HepG2 (cell line): ENCODE measurements around the gene ITPR1. TPM values are rescaled to one million over a fixed set of nuclear protein-coding genes. Genes with fewer than 3 reads are reported as not detected.

Experiments used
- ATAC-seq: fragments of 200-7000 bp; cut with Tn5 transposase; 3 replicates; pipeline ENCODE4 v1.9.1; 2020; ENCODE audit warnings: mild to moderate bottlenecking, moderate library complexity
- BruUV-seq: library from RNA; stranded (reverse); fragments of 400-500 nt; replicated peaks from 2 replicates; lab custom pipeline; 2021; lab: Mats Ljungman, UMichigan
- CTCF ChIA-PET: fragments of 300-600 bp; formaldehyde crosslinking; extraction: SDS; loops from one replicate; lab custom pipeline; 2021; ENCODE audit warnings: low total read pairs, inconsistent platforms, low intra/inter-chr PET ratio; lab: Yijun Ruan, JAX
- POLR2A ChIA-PET: fragments of 350-600 bp; sonication (Branson Sonifier 250); formaldehyde crosslinking; loops from one replicate; lab custom pipeline; 2020; ENCODE audit warnings: antibody characterized with exemption, inconsistent platforms; lab: Yijun Ruan, JAX
- DNase-seq: peaks from one replicate; pipeline ENCODE4 v3.0.0-alpha.2; 2015; ENCODE audit warnings: low spot score
- FAIRE-seq: peaks from 3 replicates; lab custom pipeline; 2011; peaks lifted over from hg19 to GRCh38; lab: Jason Lieb, UNC
- H2AFZ ChIP-seq: one replicate; pipeline ENCODE4 v1.6.1; 2011; ENCODE audit warnings: low read length, inconsistent platforms
- H3K27ac ChIP-seq: fragments of 300-600 bp; 3 replicates; pipeline ENCODE4 v1.8.0; 2011; ENCODE audit warnings: mixed run types, mild to moderate bottlenecking, mixed read lengths, low read length, inconsistent platforms; ENCODE audit not compliant: insufficient read depth; ENCODE audit errors: extremely low read length
- H3K27me3 ChIP-seq, 2 experiments: fragments of 200-600 bp in 1 of 2; 2 replicates in 1 of 2; 3 replicates in 1 of 2; pipeline versions ENCODE4 v1.6.0 to v1.8.0; 2011; ENCODE audit warnings: low read length in 2 of 2, mild to moderate bottlenecking in 2 of 2, moderate library complexity in 2 of 2, inconsistent platforms in 1 of 2; ENCODE audit not compliant: insufficient read depth in 2 of 2, control insufficient read depth in 1 of 2
- H3K36me3 ChIP-seq, 2 experiments: fragments of 200-600 bp in 1 of 2; replicated peaks in 1 of 2; 2 replicates in 1 of 2; 3 replicates in 1 of 2; pipeline versions ENCODE4 v1.5.1 to v1.8.0; 2011; ENCODE audit warnings: low read length in 2 of 2, inconsistent platforms in 1 of 2; ENCODE audit not compliant: insufficient read depth in 2 of 2, control insufficient read depth in 1 of 2
- H3K4me1 ChIP-seq: 2 replicates; pipeline ENCODE4 v1.5.1; 2012; ENCODE audit warnings: low read length, inconsistent platforms; ENCODE audit not compliant: insufficient read depth
- H3K4me2 ChIP-seq: 2 replicates; pipeline ENCODE4 v1.6.0; 2011; ENCODE audit warnings: low read depth, low read length, inconsistent platforms
- H3K4me3 ChIP-seq, 3 experiments: fragments of 200-600 bp in 1 of 3; sonication (generic), shearing (Covaris generic) in 1 of 3; replicated peaks in 1 of 3; 2 replicates each; pipeline ENCODE4 v1.5.1; 2011 to 2016; ENCODE audit warnings: low read length in 3 of 3, inconsistent platforms in 2 of 3, low read depth in 2 of 3, mild to moderate bottlenecking in 2 of 3, control low read depth in 1 of 3, mixed read lengths in 1 of 3; ENCODE audit not compliant: insufficient read depth in 1 of 3
- H3K79me2 ChIP-seq: one replicate; pipeline ENCODE4 v1.6.1; 2011; ENCODE audit warnings: low read length, inconsistent platforms; ENCODE audit not compliant: insufficient read depth
- H3K9ac ChIP-seq: 2 replicates; pipeline ENCODE4 v1.6.0; 2011; ENCODE audit warnings: mild to moderate bottlenecking, low read depth, low read length, inconsistent platforms; ENCODE audit not compliant: insufficient read depth
- H3K9me3 ChIP-seq: 2 replicates; pipeline ENCODE4 v1.5.1; 2012; ENCODE audit warnings: mild to moderate bottlenecking, low read length
- H4K20me1 ChIP-seq: 2 replicates; pipeline ENCODE4 v1.6.0; 2011; ENCODE audit warnings: inconsistent platforms, mild to moderate bottlenecking, low read length, moderate library complexity; ENCODE audit not compliant: insufficient read depth
- ARNT ChIP-seq: fragments of 450-650 bp; IDR thresholded peaks from 2 replicates; pipeline ENCODE4 v1.6.1; 2017
- CREB1 ChIP-seq, 2 experiments: fragments of 450-650 bp in 1 of 2; IDR thresholded peaks; 2 replicates each; pipeline ENCODE4 v1.6.1; 2016 to 2017; ENCODE audit warnings: control low read depth in 1 of 2, mild to moderate bottlenecking in 1 of 2, missing compliant biosample characterization in 1 of 2, missing genetic modification characterization in 1 of 2
- DPF2 ChIP-seq: sonication (generic); formaldehyde crosslinking; IDR thresholded peaks from 2 replicates; pipeline ENCODE4 v1.4.0; 2020; ENCODE audit warnings: mild to moderate bottlenecking, low read depth, missing genetic modification reagents, borderline replicate concordance
- KLF15 ChIP-seq: sonication (generic); formaldehyde crosslinking; IDR thresholded peaks from 2 replicates; pipeline ENCODE4 v1.8.1; 2023; ENCODE audit warnings: borderline replicate concordance, mild to moderate bottlenecking, inconsistent platforms, missing genetic modification reagents, mixed read lengths
- KLF16 ChIP-seq, 2 experiments: sonication (generic) in 1 of 2; formaldehyde crosslinking in 1 of 2; IDR thresholded peaks; 2 replicates each; pipeline versions ENCODE4 v1.6.1 to v1.8.0; 2016 to 2023; ENCODE audit warnings: missing genetic modification reagents in 2 of 2, missing compliant biosample characterization in 1 of 2
- MIER3 ChIP-seq: IDR thresholded peaks from 2 replicates; pipeline ENCODE4 v1.6.1; 2016; ENCODE audit warnings: missing compliant biosample characterization, borderline replicate concordance
- NFIC ChIP-seq: IDR thresholded peaks from 2 replicates; pipeline ENCODE4 v1.6.1; 2012; ENCODE audit warnings: mild to moderate bottlenecking, low read length, inconsistent platforms
- SALL2 ChIP-seq: sonication (generic); formaldehyde crosslinking; IDR thresholded peaks from 2 replicates; pipeline ENCODE4 v1.8.1; 2023; ENCODE audit warnings: mild to moderate bottlenecking, missing genetic modification reagents, inconsistent platforms
- SNAPC2 ChIP-seq: sonication (generic); formaldehyde crosslinking; IDR thresholded peaks from 2 replicates; pipeline ENCODE4 v1.8.1; 2022; ENCODE audit warnings: mild to moderate bottlenecking, missing genetic modification reagents
- ZBTB7A ChIP-seq: sonication (generic); formaldehyde crosslinking; IDR thresholded peaks from 2 replicates; pipeline ENCODE4 v1.8.0; 2022; ENCODE audit warnings: mild to moderate bottlenecking, missing genetic modification reagents
- ZFP41 ChIP-seq: sonication (generic); formaldehyde crosslinking; IDR thresholded peaks from 2 replicates; pipeline ENCODE4 v1.4.0; 2020; ENCODE audit warnings: mild to moderate bottlenecking, missing genetic modification reagents, borderline replicate concordance
- ZNF331 ChIP-seq: sonication (generic); formaldehyde crosslinking; IDR thresholded peaks from 2 replicates; pipeline ENCODE4 v1.4.0; 2020; ENCODE audit warnings: missing genetic modification reagents
- ZNF431 ChIP-seq: sonication (generic); formaldehyde crosslinking; IDR thresholded peaks from 2 replicates; pipeline ENCODE4 v1.9.0; 2022; ENCODE audit warnings: missing genetic modification reagents, low read depth, mild to moderate bottlenecking, borderline replicate concordance
- ZNF75D ChIP-seq: sonication (generic); formaldehyde crosslinking; IDR thresholded peaks from 2 replicates; pipeline ENCODE4 v1.8.1; 2023; ENCODE audit warnings: missing genetic modification reagents, mild to moderate bottlenecking, borderline replicate concordance
- WGBS: methylation state at CpG from one replicate; pipeline ENCODE4 v1.1.6; 2017; ENCODE audit warnings: low lambda C conversion rate; 5-methylcytosine and 5-hydroxymethylcytosine counted together
- in situ Hi-C: cut with HindIII; loops from 2 replicates; pipeline ENCODE4 v1.10.0; 2017; ENCODE audit warnings: low pct_unique_long_range_greater_than_20kb; ENCODE audit not compliant: extremely low pct_ligation_motif_present
- intact Hi-C: fragments of 100-400 bp; cut with micrococcal nuclease; formaldehyde crosslinking; loops from one replicate; pipeline ENCODE4 v1.10.0; 2022; ENCODE audit not compliant: unreplicated experiment
- polyA plus RNA-seq, 8 experiments: library from polyadenylated mRNA; depleted of rRNA in 3 of 8; stranded (reverse) in 7 of 8; unstranded in 1 of 8; fragments of >200 nt; fragmentation: Illumina TruSeq in 4 of 8; extraction: Trizol in 4 of 8; gene quantifications; 2 replicates each; pipeline versions ENCODE4 v1.2.1 to v1.2.3, GENCODE V29; 2011 to 2016; ENCODE audit warnings: low read depth in 4 of 8, missing spikeins in 1 of 8, mixed read lengths in 1 of 8; ENCODE audit not compliant: insufficient read depth in 1 of 8
- total RNA-seq, 5 experiments: library from RNA; depleted of rRNA; stranded (reverse); fragments of >200 nt; fragmentation: Illumina TruSeq; extraction: Trizol; gene quantifications; 2 replicates each; pipeline ENCODE4 v1.2.3, GENCODE V29; 2016; ENCODE audit warnings: low read depth in 1 of 5
- TF ChIP-seq, protein P1 (sequence below): sonication (generic); formaldehyde crosslinking; conservative IDR thresholded peaks from 2 replicates; pipeline ENCODE4 v1.4.0; 2020; ENCODE audit warnings: mild to moderate bottlenecking, missing genetic modification reagents, moderate library complexity
- TF ChIP-seq, protein P2 (sequence below): sonication (generic); formaldehyde crosslinking; IDR thresholded peaks from 2 replicates; pipeline ENCODE4 v1.4.0; 2020; ENCODE audit warnings: mild to moderate bottlenecking, missing genetic modification reagents, borderline replicate concordance

ITPR1 gene
- total and polyA plus RNA-seq, 2 of the 13 experiments (the other 11 are each of a cell fraction or from before 2014, with no cell fraction given) = 10.0 to 11.4 TPM

DNA sequence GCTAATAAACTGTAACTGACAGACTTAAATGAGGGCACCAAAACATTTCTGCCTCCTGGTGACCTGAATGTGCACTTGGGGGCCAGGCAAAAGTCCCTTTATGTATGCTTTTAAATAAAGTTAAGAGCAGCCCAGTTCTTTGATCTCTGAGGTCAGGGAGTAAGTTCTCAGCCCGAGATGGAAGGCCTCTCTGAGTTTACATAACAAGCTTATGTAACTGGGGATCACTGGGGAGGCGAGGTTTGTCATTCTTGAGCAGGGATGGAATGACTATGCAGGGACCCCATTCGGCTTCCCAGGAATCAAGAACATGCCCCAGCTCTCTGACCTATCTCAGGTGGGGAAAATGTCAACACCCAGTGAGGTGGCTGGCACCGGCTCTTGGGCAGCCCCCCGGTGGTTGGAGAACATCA is 287.4 kb downstream of the ITPR1 start:
- peak; percentile 42 for FAIRE-seq
- CTCF ChIA-PET = interaction anchor here (1.4 kb wide), 1 partner anchor 59 kb away, joined by 4 read pairs; no protein-coding TSS in a partner anchor
- no TSS peak for BruUV-seq
- TF ChIP-seq ARNT = no peak
- no peak for TF ChIP-seq SALL2 (CRISPR knock-in tag)
- peak; percentile 40; the same call in 1 of the 2 replicates for TF ChIP-seq ZNF331
- TF ChIP-seq NFIC = peak; percentile 56; the same call in 1 of the 2 replicates
- no peak for TF ChIP-seq ZBTB7A (CRISPR knock-in tag)
- 0 out of 2 replicates have a peak, but pooled peaks have one; percentile 36 for TF ChIP-seq SNAPC2
- 0 out of 4 replicates have a peak, but pooled peaks of 1 of the 2 experiments have one; percentile 27 for TF ChIP-seq KLF16 (CRISPR knock-in tag; IDR thresholded peaks at IDR 0.05)
- TF ChIP-seq CREB1 (IDR thresholded peaks at IDR 0.05) = no peak
- peak; percentile 23; the same call in 1 of the 2 replicates for TF ChIP-seq CREB1 (CRISPR knock-in tag; IDR thresholded peaks at IDR 0.05)
- TF ChIP-seq ZNF75D (CRISPR knock-in tag) = no peak
- no peak for TF ChIP-seq ZNF431 (CRISPR knock-in tag)
- TF ChIP-seq KLF15 = no peak
- TF ChIP-seq DPF2 (CRISPR knock-in tag) = no peak; the same call in 1 of the 2 replicates
- TF ChIP-seq MIER3 (CRISPR knock-in tag) = peak; percentile 65; the same call in 1 of the 2 replicates
- TF ChIP-seq, protein P1, sequence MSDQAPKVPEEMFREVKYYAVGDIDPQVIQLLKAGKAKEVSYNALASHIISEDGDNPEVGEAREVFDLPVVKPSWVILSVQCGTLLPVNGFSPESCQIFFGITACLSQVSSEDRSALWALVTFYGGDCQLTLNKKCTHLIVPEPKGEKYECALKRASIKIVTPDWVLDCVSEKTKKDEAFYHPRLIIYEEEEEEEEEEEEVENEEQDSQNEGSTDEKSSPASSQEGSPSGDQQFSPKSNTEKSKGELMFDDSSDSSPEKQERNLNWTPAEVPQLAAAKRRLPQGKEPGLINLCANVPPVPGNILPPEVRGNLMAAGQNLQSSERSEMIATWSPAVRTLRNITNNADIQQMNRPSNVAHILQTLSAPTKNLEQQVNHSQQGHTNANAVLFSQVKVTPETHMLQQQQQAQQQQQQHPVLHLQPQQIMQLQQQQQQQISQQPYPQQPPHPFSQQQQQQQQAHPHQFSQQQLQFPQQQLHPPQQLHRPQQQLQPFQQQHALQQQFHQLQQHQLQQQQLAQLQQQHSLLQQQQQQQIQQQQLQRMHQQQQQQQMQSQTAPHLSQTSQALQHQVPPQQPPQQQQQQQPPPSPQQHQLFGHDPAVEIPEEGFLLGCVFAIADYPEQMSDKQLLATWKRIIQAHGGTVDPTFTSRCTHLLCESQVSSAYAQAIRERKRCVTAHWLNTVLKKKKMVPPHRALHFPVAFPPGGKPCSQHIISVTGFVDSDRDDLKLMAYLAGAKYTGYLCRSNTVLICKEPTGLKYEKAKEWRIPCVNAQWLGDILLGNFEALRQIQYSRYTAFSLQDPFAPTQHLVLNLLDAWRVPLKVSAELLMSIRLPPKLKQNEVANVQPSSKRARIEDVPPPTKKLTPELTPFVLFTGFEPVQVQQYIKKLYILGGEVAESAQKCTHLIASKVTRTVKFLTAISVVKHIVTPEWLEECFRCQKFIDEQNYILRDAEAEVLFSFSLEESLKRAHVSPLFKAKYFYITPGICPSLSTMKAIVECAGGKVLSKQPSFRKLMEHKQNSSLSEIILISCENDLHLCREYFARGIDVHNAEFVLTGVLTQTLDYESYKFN = peak; percentile 79
- no peak for TF ChIP-seq ZFP41 (CRISPR knock-in tag)
- TF ChIP-seq, protein P2, sequence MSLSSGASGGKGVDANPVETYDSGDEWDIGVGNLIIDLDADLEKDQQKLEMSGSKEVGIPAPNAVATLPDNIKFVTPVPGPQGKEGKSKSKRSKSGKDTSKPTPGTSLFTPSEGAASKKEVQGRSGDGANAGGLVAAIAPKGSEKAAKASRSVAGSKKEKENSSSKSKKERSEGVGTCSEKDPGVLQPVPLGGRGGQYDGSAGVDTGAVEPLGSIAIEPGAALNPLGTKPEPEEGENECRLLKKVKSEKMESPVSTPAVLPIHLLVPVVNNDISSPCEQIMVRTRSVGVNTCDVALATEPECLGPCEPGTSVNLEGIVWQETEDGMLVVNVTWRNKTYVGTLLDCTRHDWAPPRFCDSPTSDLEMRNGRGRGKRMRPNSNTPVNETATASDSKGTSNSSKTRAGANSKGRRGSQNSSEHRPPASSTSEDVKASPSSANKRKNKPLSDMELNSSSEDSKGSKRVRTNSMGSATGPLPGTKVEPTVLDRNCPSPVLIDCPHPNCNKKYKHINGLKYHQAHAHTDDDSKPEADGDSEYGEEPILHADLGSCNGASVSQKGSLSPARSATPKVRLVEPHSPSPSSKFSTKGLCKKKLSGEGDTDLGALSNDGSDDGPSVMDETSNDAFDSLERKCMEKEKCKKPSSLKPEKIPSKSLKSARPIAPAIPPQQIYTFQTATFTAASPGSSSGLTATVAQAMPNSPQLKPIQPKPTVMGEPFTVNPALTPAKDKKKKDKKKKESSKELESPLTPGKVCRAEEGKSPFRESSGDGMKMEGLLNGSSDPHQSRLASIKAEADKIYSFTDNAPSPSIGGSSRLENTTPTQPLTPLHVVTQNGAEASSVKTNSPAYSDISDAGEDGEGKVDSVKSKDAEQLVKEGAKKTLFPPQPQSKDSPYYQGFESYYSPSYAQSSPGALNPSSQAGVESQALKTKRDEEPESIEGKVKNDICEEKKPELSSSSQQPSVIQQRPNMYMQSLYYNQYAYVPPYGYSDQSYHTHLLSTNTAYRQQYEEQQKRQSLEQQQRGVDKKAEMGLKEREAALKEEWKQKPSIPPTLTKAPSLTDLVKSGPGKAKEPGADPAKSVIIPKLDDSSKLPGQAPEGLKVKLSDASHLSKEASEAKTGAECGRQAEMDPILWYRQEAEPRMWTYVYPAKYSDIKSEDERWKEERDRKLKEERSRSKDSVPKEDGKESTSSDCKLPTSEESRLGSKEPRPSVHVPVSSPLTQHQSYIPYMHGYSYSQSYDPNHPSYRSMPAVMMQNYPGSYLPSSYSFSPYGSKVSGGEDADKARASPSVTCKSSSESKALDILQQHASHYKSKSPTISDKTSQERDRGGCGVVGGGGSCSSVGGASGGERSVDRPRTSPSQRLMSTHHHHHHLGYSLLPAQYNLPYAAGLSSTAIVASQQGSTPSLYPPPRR = peak; percentile 53; the same call in 1 of the 2 replicates

More for the DNA sequence above, 287.4 kb downstream of the ITPR1 start:
- Histone ChIP-seq H3K9ac (no peak overlapping the region), H3K36me3 (peaks cover 0 to 4% of the 10 kb centered on the region in 2 experiments; a peak in 1 of 5 replicates), H4K20me1 (no peaks in the 10 kb centered on the region), H3K27ac (peak overlapping the region; percentile 31), H3K79me2 (no peaks in the 10 kb centered on the region), H2AFZ (no peak overlapping the region), H3K27me3 (no peaks in the 10 kb centered on the region), H3K4me1 (peaks cover 15% of the 10 kb centered on the region), H3K4me3 (no peak overlapping the region), H3K9me3 (no peaks in the 10 kb centered on the region), H3K4me2 (peak overlapping the region; percentile 6)
- in situ Hi-C loops (no loop called here), intact Hi-C loops (loop anchor here (2.0 kb wide), 1 partner anchor 58 kb away; no protein-coding TSS in a partner anchor)
- ATAC-seq (peak; percentile 87), DNase-seq (peak; percentile 51)
- 40% methylated on average over 3 of the region's 5 CpGs for WGBS
- POLR2A ChIA-PET = interaction anchor here (0.8 kb wide), 1 partner anchor 28 kb away, joined by 3 read pairs; no protein-coding TSS in a partner anchor
